DOHH2 (cell line): Measurements from ENCODE around the gene RNU5B-1.

Source experiments
- H3F3A ChIP-seq: fragments of 200-600 bp; sonication (generic), shearing (Covaris generic); 2 replicates; pipeline ENCODE4 v1.6.0; 2016; ENCODE audit warnings: antibody characterized with exemption, mild to moderate bottlenecking; ENCODE audit not compliant: control insufficient read depth, insufficient read depth
- H3K27ac ChIP-seq: fragments of 200-600 bp; sonication (generic); 2 replicates; pipeline ENCODE4 v1.5.1; 2014; ENCODE audit warnings: low read depth, mild to moderate bottlenecking, low read length, moderate library complexity
- H3K27me3 ChIP-seq: fragments of 200-600 bp; sonication (generic); 2 replicates; pipeline ENCODE4 v1.6.1; 2014; ENCODE audit warnings: mild to moderate bottlenecking, low read length, mixed read lengths; ENCODE audit not compliant: control insufficient read depth
- H3K36me3 ChIP-seq: fragments of 200-600 bp; sonication (generic); 2 replicates; pipeline ENCODE4 v1.6.1; 2014; ENCODE audit warnings: mild to moderate bottlenecking, low read length, moderate library complexity, mixed read lengths; ENCODE audit not compliant: control insufficient read depth
- H3K4me1 ChIP-seq: fragments of 200-600 bp; sonication (generic); 2 replicates; pipeline ENCODE4 v1.6.1; 2014; ENCODE audit warnings: mild to moderate bottlenecking, low read length, mixed read lengths; ENCODE audit not compliant: control insufficient read depth
- H3K4me2 ChIP-seq: fragments of 200-600 bp; sonication (generic); 2 replicates; pipeline ENCODE4 v1.6.0; 2014; ENCODE audit warnings: mild to moderate bottlenecking, low read length, moderate library complexity
- H3K4me3 ChIP-seq: fragments of 200-600 bp; sonication (generic); 2 replicates; pipeline ENCODE4 v1.5.1; 2014; ENCODE audit warnings: mild to moderate bottlenecking, low read length, mixed read lengths
- H3K79me2 ChIP-seq: fragments of 200-600 bp; sonication (generic); 2 replicates; pipeline ENCODE4 v1.6.1; 2014; ENCODE audit warnings: mild to moderate bottlenecking, low read length, mixed read lengths; ENCODE audit not compliant: control insufficient read depth
- H3K9me2 ChIP-seq: fragments of 200-600 bp; sonication (generic); replicated peaks from 2 replicates; pipeline ENCODE4 v1.6.1; 2014; ENCODE audit warnings: mild to moderate bottlenecking, low read length, mixed read lengths; ENCODE audit not compliant: control insufficient read depth
- H3K9me3 ChIP-seq: fragments of 200-600 bp; sonication (generic); 2 replicates; pipeline ENCODE4 v1.6.1; 2014; ENCODE audit warnings: antibody characterized with exemption, low read length, mixed read lengths; ENCODE audit not compliant: control insufficient read depth, insufficient read depth
- H4K20me1 ChIP-seq: fragments of 200-600 bp; sonication (generic); 2 replicates; pipeline ENCODE4 v1.6.0; 2014; ENCODE audit warnings: low read depth, mild to moderate bottlenecking, antibody characterized with exemption, low read length, moderate library complexity; ENCODE audit not compliant: control insufficient read depth, insufficient read depth
- CTCF ChIP-seq: fragments of 200-600 bp; sonication (generic); IDR thresholded peaks from one replicate; pipeline ENCODE4 v1.5.1; 2014; ENCODE audit warnings: antibody characterized with exemption, mild to moderate bottlenecking, low read depth, low read length; ENCODE audit not compliant: poor library complexity, severe bottlenecking
- EZH2phosphoT487 ChIP-seq: fragments of 200-600 bp; sonication (generic); IDR thresholded peaks from 2 replicates; pipeline ENCODE4 v1.6.1; 2017; ENCODE audit warnings: borderline replicate concordance, mild to moderate bottlenecking, antibody characterized with exemption, low read length, moderate library complexity, mixed read lengths

Gene RNU5B-1

GRCh38 chr15:65302061-65302460 lies 2.4 kb upstream of the RNU5B-1 start:
- no peaks in the 10 kb centered on the region for H3K27me3 ChIP-seq
- no peaks in the 10 kb centered on the region for H4K20me1 ChIP-seq
- H3K36me3 ChIP-seq, result no peaks in the 10 kb centered on the region
- no peaks in the 10 kb centered on the region for H3K9me2 ChIP-seq
- H3K27ac ChIP-seq, result no peak overlapping the region
- no peak overlapping the region for H3K4me3 ChIP-seq
- H3K9me3 ChIP-seq, result peaks cover 7% of the 10 kb centered on the region; the same call in 1 of the 2 replicates
- H3K4me2 ChIP-seq, result no peak overlapping the region
- no peak for TF ChIP-seq EZH2phosphoT487
- no peak for TF ChIP-seq CTCF
- peaks cover 43% of the 10 kb centered on the region for H3K4me1 ChIP-seq
- no peaks in the 10 kb centered on the region for H3K79me2 ChIP-seq
- peaks cover 25% of the 10 kb centered on the region for H3F3A ChIP-seq

GRCh38 chr15:65303687-65304380 lies 643 bp upstream of the RNU5B-1 start:
- peaks cover 33% of the 10 kb centered on the region for H3K4me1 ChIP-seq
- no peaks in the 10 kb centered on the region for H4K20me1 ChIP-seq
- H3K79me2 ChIP-seq, result no peaks in the 10 kb centered on the region
- H3K27ac ChIP-seq, result peak overlapping the region; percentile 74
- peak overlapping the region; percentile 91 for H3K4me2 ChIP-seq
- TF ChIP-seq EZH2phosphoT487 (no peak), CTCF (no peak)
- H3K27me3 ChIP-seq, result no peaks in the 10 kb centered on the region
- H3K36me3 ChIP-seq, result no peaks in the 10 kb centered on the region
- H3F3A ChIP-seq, result peaks cover 22% of the 10 kb centered on the region
- H3K9me2 ChIP-seq, result no peaks in the 10 kb centered on the region
- H3K4me3 ChIP-seq, result peak overlapping the region; percentile 75
- H3K9me3 ChIP-seq, result peaks cover 7% of the 10 kb centered on the region; the same call in 1 of the 2 replicates

GRCh38 chr15:65305150-65305758 lies 777 bp downstream of the RNU5B-1 start:
- Histone ChIP-seq H3K9me3 (peaks cover 7% of the 10 kb centered on the region; the same call in 1 of the 2 replicates), H3K36me3 (no peaks in the 10 kb centered on the region), H3F3A (peaks cover 22% of the 10 kb centered on the region), H3K27ac (peak overlapping the region; percentile 74), H3K27me3 (no peaks in the 10 kb centered on the region), H3K4me2 (peak overlapping the region; percentile 79), H3K9me2 (no peaks in the 10 kb centered on the region), H3K79me2 (no peaks in the 10 kb centered on the region), H3K4me3 (peak overlapping the region; percentile 54), H4K20me1 (no peaks in the 10 kb centered on the region), H3K4me1 (peaks cover 29% of the 10 kb centered on the region)
- no peak for TF ChIP-seq CTCF
- TF ChIP-seq EZH2phosphoT487, result no peak
